HepG2 (cell line): ENCODE results near the gene CCNQ. TPM values are rescaled to one million over a fixed set of nuclear protein-coding genes. Genes with fewer than 3 reads are reported as not detected.

Experiments
- BRD4 ChIP-seq: sonication (generic); formaldehyde crosslinking; IDR thresholded peaks from 2 replicates; pipeline ENCODE4 v1.4.0; 2020; ENCODE audit warnings: missing genetic modification reagents
- HNRNPL ChIP-seq: fragments of 200-400 bp; formaldehyde crosslinking; IDR thresholded peaks from 2 replicates; pipeline ENCODE4 v1.6.1; 2017; ENCODE audit warnings: mild to moderate bottlenecking, low read depth, low read length
- JUND ChIP-seq: sonication (generic); formaldehyde crosslinking; IDR thresholded peaks from 2 replicates; pipeline ENCODE4 v1.8.0; 2022; ENCODE audit warnings: mild to moderate bottlenecking, missing genetic modification reagents
- PAWR ChIP-seq: sonication (generic); formaldehyde crosslinking; IDR thresholded peaks from 2 replicates; pipeline ENCODE4 v1.4.0; 2020; ENCODE audit warnings: missing genetic modification reagents, mild to moderate bottlenecking, borderline replicate concordance
- SRY ChIP-seq: sonication (generic); formaldehyde crosslinking; IDR thresholded peaks from 2 replicates; pipeline ENCODE4 v1.8.0; 2022; ENCODE audit warnings: mild to moderate bottlenecking, missing genetic modification reagents
- ZBTB38 ChIP-seq: sonication (generic); formaldehyde crosslinking; IDR thresholded peaks from 2 replicates; pipeline ENCODE4 v1.5.1; 2020; ENCODE audit warnings: mild to moderate bottlenecking, missing genetic modification reagents
- ZC3H4 ChIP-seq: sonication (generic); formaldehyde crosslinking; IDR thresholded peaks from 2 replicates; pipeline ENCODE4 v1.4.0; 2020; ENCODE audit warnings: missing genetic modification reagents, borderline replicate concordance
- polyA plus RNA-seq, 8 experiments: library from polyadenylated mRNA; depleted of rRNA in 3 of 8; stranded (reverse) in 7 of 8; unstranded in 1 of 8; fragments of >200 nt; fragmentation: Illumina TruSeq in 4 of 8; extraction: Trizol in 4 of 8; gene quantifications; 2 replicates each; pipeline versions ENCODE4 v1.2.1 to v1.2.3, GENCODE V29; 2011 to 2016; ENCODE audit warnings: low read depth in 4 of 8, missing spikeins in 1 of 8, mixed read lengths in 1 of 8; ENCODE audit not compliant: insufficient read depth in 1 of 8
- total RNA-seq, 5 experiments: library from RNA; depleted of rRNA; stranded (reverse); fragments of >200 nt; fragmentation: Illumina TruSeq; extraction: Trizol; gene quantifications; 2 replicates each; pipeline ENCODE4 v1.2.3, GENCODE V29; 2016; ENCODE audit warnings: low read depth in 1 of 5
- TF ChIP-seq, protein P1 (sequence below): sonication (generic); formaldehyde crosslinking; IDR thresholded peaks from 2 replicates; pipeline ENCODE4 v1.8.1; 2023; ENCODE audit warnings: mild to moderate bottlenecking, inconsistent platforms, moderate library complexity, missing genetic modification reagents, borderline replicate concordance
- TF ChIP-seq, protein P2 (sequence below): IDR thresholded peaks from 2 replicates; pipeline ENCODE4 v1.6.1; 2012; ENCODE audit warnings: low read length, improper control_type of control experiment
- TF ChIP-seq, protein P3 (sequence below): sonication (generic); formaldehyde crosslinking; IDR thresholded peaks from one replicate; pipeline ENCODE4 v1.5.1; 2020; ENCODE audit warnings: mild to moderate bottlenecking, missing genetic modification reagents; ENCODE audit errors: not compliant biosample characterization
- TF ChIP-seq, protein P4 (sequence below): sonication (generic); formaldehyde crosslinking; IDR thresholded peaks from 2 replicates; pipeline ENCODE4 v1.8.0; 2022; ENCODE audit warnings: low read depth, missing genetic modification reagents

CCNQ gene
- total and polyA plus RNA-seq, 2 of the 13 experiments (the other 11 are each of a cell fraction or from before 2014, with no cell fraction given): 15.0 to 25.5 TPM

DNA sequence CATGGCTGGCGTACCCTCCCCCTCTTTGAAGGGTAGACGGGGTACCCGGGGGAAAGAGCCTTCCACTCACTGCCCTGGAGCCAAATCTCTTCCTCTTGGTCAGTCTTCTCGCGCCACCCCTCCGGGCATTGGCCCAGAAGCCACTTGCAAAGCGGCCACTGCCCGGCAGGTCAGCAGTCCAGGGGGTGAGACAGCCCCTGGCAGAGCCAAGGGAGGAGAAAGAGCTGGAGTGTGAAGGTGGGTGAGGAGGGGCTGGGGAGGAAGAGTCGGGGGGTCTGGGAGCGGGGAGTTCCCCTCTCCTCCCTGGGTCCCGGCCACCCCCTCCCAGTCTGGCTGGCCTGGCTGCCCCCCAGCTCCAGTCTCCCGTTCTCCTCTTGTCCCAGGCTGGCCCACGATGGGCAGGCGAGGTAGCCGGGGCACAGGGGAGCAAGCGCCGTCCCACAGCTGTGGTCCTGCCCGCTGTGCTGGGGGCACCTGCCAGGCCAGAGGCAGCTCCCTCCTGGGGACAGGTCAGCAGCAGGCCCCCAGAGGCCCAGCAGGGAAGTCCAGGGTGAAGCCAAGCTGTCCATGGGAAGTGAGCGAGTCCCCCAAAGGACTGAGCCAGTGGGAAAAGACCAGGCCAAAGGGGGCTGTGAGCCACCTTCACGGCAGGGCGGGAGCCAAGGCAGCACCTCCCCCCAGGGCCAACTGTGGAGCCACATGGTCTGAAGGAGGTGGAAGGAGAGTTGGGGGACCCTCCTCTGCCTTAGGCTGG is 26.5 kb upstream of the CCNQ start (continued):
- TF ChIP-seq, protein P1, sequence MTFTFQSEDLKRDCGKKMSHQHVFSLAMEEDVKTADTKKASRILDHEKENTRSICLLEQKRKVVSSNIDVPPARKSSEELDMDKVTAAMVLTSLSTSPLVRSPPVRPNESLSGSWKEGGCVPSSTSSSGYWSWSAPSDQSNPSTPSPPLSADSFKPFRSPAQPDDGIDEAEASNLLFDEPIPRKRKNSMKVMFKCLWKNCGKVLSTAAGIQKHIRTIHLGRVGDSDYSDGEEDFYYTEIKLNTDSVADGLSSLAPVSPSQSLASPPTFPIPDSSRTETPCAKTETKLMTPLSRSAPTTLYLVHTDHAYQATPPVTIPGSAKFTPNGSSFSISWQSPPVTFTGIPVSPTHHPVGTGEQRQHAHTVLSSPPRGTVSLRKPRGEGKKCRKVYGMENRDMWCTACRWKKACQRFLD (CRISPR knock-in tag): no peak
- TF ChIP-seq PAWR (CRISPR knock-in tag) (no peak), SRY (CRISPR knock-in tag) (peak; percentile 14; the same call in 1 of the 2 replicates), ZC3H4 (CRISPR knock-in tag) (peak; percentile 81; the same call in 1 of the 2 replicates), JUND (CRISPR knock-in tag) (no peak), ZBTB38 (CRISPR knock-in tag) (no peak), BRD4 (CRISPR knock-in tag) (peak; percentile 45), HNRNPL (peak; percentile 72; the same call in 1 of the 2 replicates)
- TF ChIP-seq, protein P2, sequence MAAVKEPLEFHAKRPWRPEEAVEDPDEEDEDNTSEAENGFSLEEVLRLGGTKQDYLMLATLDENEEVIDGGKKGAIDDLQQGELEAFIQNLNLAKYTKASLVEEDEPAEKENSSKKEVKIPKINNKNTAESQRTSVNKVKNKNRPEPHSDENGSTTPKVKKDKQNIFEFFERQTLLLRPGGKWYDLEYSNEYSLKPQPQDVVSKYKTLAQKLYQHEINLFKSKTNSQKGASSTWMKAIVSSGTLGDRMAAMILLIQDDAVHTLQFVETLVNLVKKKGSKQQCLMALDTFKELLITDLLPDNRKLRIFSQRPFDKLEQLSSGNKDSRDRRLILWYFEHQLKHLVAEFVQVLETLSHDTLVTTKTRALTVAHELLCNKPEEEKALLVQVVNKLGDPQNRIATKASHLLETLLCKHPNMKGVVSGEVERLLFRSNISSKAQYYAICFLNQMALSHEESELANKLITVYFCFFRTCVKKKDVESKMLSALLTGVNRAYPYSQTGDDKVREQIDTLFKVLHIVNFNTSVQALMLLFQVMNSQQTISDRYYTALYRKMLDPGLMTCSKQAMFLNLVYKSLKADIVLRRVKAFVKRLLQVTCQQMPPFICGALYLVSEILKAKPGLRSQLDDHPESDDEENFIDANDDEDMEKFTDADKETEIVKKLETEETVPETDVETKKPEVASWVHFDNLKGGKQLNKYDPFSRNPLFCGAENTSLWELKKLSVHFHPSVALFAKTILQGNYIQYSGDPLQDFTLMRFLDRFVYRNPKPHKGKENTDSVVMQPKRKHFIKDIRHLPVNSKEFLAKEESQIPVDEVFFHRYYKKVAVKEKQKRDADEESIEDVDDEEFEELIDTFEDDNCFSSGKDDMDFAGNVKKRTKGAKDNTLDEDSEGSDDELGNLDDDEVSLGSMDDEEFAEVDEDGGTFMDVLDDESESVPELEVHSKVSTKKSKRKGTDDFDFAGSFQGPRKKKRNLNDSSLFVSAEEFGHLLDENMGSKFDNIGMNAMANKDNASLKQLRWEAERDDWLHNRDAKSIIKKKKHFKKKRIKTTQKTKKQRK: no peak
- TF ChIP-seq, protein P3, sequence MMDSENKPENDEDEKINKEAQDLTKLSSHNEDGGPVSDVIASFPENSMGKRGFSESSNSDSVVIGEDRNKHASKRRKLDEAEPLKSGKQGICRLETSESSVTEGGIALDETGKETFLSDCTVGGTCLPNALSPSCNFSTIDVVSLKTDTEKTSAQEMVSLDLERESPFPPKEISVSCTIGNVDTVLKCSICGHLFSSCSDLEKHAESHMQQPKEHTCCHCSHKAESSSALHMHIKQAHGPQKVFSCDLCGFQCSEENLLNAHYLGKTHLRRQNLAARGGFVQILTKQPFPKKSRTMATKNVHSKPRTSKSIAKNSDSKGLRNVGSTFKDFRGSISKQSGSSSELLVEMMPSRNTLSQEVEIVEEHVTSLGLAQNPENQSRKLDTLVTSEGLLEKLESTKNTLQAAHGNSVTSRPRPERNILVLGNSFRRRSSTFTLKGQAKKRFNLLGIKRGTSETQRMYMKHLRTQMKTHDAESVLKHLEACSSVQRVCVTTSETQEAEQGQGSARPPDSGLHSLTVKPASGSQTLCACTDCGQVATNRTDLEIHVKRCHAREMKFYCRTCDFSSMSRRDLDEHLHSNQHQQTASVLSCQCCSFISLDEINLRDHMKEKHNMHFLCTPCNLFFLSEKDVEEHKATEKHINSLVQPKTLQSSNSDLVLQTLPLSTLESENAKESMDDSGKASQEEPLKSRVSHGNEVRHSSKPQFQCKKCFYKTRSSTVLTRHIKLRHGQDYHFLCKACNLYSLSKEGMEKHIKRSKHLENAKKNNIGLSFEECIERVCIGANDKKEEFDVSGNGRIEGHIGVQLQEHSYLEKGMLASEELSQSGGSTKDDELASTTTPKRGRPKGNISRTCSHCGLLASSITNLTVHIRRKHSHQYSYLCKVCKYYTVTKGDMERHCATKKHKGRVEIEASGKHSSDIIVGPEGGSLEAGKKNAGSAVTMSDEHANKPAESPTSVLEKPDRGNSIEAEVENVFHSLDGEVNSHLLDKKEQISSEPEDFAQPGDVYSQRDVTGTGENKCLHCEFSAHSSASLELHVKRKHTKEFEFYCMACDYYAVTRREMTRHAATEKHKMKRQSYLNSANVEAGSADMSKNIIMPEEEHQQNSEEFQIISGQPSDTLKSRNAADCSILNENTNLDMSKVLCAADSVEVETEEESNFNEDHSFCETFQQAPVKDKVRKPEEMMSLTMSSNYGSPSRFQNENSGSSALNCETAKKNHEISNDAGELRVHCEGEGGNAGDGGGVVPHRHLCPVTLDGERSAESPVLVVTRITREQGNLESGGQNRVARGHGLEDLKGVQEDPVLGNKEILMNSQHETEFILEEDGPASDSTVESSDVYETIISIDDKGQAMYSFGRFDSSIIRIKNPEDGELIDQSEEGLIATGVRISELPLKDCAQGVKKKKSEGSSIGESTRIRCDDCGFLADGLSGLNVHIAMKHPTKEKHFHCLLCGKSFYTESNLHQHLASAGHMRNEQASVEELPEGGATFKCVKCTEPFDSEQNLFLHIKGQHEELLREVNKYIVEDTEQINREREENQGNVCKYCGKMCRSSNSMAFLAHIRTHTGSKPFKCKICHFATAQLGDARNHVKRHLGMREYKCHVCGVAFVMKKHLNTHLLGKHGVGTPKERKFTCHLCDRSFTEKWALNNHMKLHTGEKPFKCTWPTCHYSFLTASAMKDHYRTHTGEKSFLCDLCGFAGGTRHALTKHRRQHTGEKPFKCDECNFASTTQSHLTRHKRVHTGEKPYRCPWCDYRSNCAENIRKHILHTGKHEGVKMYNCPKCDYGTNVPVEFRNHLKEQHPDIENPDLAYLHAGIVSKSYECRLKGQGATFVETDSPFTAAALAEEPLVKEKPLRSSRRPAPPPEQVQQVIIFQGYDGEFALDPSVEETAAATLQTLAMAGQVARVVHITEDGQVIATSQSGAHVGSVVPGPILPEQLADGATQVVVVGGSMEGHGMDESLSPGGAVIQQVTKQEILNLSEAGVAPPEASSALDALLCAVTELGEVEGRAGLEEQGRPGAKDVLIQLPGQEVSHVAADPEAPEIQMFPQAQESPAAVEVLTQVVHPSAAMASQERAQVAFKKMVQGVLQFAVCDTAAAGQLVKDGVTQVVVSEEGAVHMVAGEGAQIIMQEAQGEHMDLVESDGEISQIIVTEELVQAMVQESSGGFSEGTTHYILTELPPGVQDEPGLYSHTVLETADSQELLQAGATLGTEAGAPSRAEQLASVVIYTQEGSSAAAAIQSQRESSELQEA (CRISPR knock-in tag): no peak
- TF ChIP-seq, protein P4, sequence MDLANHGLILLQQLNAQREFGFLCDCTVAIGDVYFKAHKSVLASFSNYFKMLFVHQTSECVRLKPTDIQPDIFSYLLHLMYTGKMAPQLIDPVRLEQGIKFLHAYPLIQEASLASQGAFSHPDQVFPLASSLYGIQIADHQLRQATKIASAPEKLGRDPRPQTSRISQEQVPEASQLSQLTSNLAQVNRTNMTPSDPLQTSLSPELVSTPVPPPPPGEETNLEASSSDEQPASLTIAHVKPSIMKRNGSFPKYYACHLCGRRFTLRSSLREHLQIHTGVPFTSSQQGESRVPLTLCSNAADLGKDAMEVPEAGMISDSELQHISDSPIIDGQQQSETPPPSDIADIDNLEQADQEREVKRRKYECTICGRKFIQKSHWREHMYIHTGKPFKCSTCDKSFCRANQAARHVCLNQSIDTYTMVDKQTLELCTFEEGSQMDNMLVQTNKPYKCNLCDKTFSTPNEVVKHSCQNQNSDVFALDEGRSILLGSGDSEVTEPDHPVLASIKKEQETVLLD: no peak
